Spleen (tissue), 11 donors: ENCODE results near the gene IL1RN. TPM values are rescaled to one million over a fixed set of nuclear protein-coding genes. Genes with fewer than 3 reads are reported as not detected.

Source experiments
- DNase-seq: peaks from one replicate; pipeline ENCODE4 v3.0.0-alpha.2; 2020
- H3K27ac ChIP-seq, 8 donors: fragments of 200-600 bp; sonication (generic) in 7 of 8; 1 replicate in 4 of 8; 2 replicates in 4 of 8; pipeline versions ENCODE4 v1.5.0 to v1.8.0; 2016 to 2021; ENCODE audit warnings: inconsistent platforms in 4 of 8, mild to moderate bottlenecking in 4 of 8, moderate library complexity in 1 of 8
- H3K27me3 ChIP-seq, 7 donors: fragments of 200-600 bp; sonication (generic) in 6 of 7; replicated peaks in 1 of 7; 1 replicate in 4 of 7; 2 replicates in 3 of 7; pipeline versions ENCODE4 v1.5.0 to v1.8.0; 2016 to 2021; ENCODE audit warnings: inconsistent platforms in 3 of 7, mild to moderate bottlenecking in 1 of 7
- H3K36me3 ChIP-seq, 6 donors: fragments of 200-600 bp; sonication (generic) in 5 of 6; 1 replicate in 4 of 6; 2 replicates in 2 of 6; pipeline versions ENCODE4 v1.5.0 to v1.8.0; 2016 to 2021; ENCODE audit warnings: inconsistent platforms in 2 of 6
- H3K4me1 ChIP-seq, 6 donors: fragments of 200-600 bp; sonication (generic) in 5 of 6; 1 replicate in 3 of 6; 2 replicates in 3 of 6; pipeline versions ENCODE4 v1.5.0 to v1.8.0; 2016 to 2021; ENCODE audit warnings: inconsistent platforms in 3 of 6
- H3K4me3 ChIP-seq, 8 donors: fragments of 200-600 bp; sonication (generic) in 7 of 8; 1 replicate in 4 of 8; 2 replicates in 4 of 8; pipeline versions ENCODE4 v1.5.0 to v1.8.0; 2016 to 2021; ENCODE audit warnings: inconsistent platforms in 4 of 8, mild to moderate bottlenecking in 4 of 8, moderate library complexity in 2 of 8
- H3K9me3 ChIP-seq, 8 donors: fragments of 200-600 bp; sonication (generic) in 7 of 8; 1 replicate in 4 of 8; 2 replicates in 4 of 8; pipeline versions ENCODE4 v1.5.0 to v1.8.0; 2016 to 2021; ENCODE audit warnings: inconsistent platforms in 4 of 8
- POLR2A ChIP-seq, 3 donors: fragments of 450-650 bp; IDR thresholded peaks; one replicate each; pipeline ENCODE4 v1.5.1; 2017; ENCODE audit warnings: antibody characterized with exemption in 3 of 3, mild to moderate bottlenecking in 1 of 3
- POLR2AphosphoS5 ChIP-seq, 3 donors: sonication (generic); formaldehyde crosslinking; IDR thresholded peaks; one replicate each; pipeline ENCODE4 v1.5.1; 2017; ENCODE audit warnings: antibody characterized with exemption in 3 of 3
- WGBS, 5 donors: extraction: QIAGEN DNeasy Blood & Tissue Kit in 3 of 5; methylation state at CpG; one replicate each; pipeline versions ENCODE4 v1.1.5 to v1.1.7; 2013 to 2018; 5-methylcytosine and 5-hydroxymethylcytosine counted together
- intact Hi-C: fragments of 100-400 bp; cut with DNase I; formaldehyde crosslinking; loops from one replicate; pipeline ENCODE4 v1.15.0; 2023; ENCODE audit warnings: low total_unique reads
- polyA plus RNA-seq, 3 donors: library from polyadenylated mRNA; stranded (reverse); fragments of 200-250 nt; gene quantifications; one replicate each; pipeline ENCODE4 v1.2.1, GENCODE V29; 2013
- total RNA-seq, 7 donors: library from RNA; depleted of rRNA in 3 of 7; stranded (reverse); fragments of >200 nt in 3 of 7; fragmentation: NEBNext Ultra II Directional in 4 of 7; extraction: Animal tissue kit (Norgen Biotek cat#: 25700) in 4 of 7; gene quantifications; one replicate each; pipeline versions ENCODE4 v1.1.0 to v1.2.1, GENCODE V29; 2016 to 2021
- TF ChIP-seq, protein P1 (sequence below), 11 experiments: fragments of 200-600 bp in 7 of 11; fragments of 450-650 bp in 4 of 11; sonication (generic) in 4 of 11; IDR thresholded peaks in 8 of 11; conservative IDR thresholded peaks in 3 of 11; 1 replicate in 7 of 11; 2 replicates in 4 of 11; pipeline versions ENCODE4 v1.4.0 to v1.8.0; 2016 to 2021; ENCODE audit warnings: antibody characterized with exemption in 11 of 11, inconsistent platforms in 4 of 11, mild to moderate bottlenecking in 1 of 11
- donor health status: healthy with polysubstance abuse.
- donor health status: DM: no; HTN: no; CAD: no; lungs with moderate emphysema.
- donor health status: DM: no; HTN: no; CAD: no.
- donor health status: Bipolar disorder and iron deficiency.
- donor health status: healthy.
- donor health status: DM: no; HTN: no; CAD: no.
- donor health status: DM: yes; HTN: yes; CAD: no.

The IL1RN gene
- total and polyA plus RNA-seq, 10 donors: 1.9 to 53.9 (median 12.0) TPM

DNA sequence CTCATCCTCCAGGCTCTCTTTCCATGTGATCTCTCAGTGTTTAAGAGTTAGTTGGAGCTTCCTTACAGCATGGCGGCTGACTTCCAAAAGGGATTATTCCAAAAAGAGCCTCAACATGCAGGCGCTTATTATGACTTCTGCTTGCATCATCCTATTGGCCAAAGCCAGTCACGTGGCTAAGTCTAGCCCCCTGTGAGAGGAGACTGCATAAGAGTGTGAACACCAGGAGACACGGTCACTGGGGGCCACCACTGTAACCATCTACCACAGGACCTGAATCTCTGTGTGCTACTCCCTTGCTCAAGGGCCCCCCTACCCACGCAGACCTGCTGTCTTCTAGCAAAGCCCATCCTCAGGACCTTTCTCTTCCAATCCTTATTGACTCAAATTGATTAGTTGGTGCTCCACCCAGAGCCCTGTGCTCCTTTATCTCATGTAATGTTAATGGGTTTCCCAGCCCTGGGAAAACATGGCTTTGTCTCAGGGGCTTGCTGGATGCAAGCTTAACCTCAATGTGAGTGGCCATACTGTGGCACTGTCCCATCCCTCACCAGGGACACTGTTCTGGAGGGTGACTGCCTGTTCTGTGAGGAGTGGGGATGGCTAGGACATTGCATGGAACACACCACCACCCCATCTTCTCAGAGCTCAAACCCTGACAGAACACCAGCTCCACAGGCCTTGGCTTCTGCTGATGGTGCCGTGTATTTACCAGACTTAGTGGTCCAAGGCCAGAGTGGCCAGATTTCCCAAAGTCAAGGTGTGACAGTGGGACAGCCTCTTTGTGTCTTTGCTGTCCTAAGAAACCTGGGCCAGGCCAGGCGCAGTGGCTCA, 4.2 kb downstream of the IL1RN start:
- peaks cover 0 to 18% (median 2%) of the 10 kb centered on the region in 6 donors for H3K4me1 ChIP-seq
- 81 to 94% (median 86%) methylated on average over 7 of the region's 7 CpGs for WGBS, 5 donors
- DNase-seq: no peak
- no peak overlapping the region for H3K27ac ChIP-seq
- H3K27me3 ChIP-seq: no peaks in the 10 kb centered on the region
- intact Hi-C loops: no loop called here
- no peaks in the 10 kb centered on the region for H3K9me3 ChIP-seq
- H3K36me3 ChIP-seq: peaks cover 0 to 49% (median 0%) of the 10 kb centered on the region in 6 donors
- H3K4me3 ChIP-seq: no peak overlapping the region
- TF ChIP-seq POLR2AphosphoS5 (IDR thresholded peaks at IDR 0.05) (no peak), POLR2A (IDR thresholded peaks at IDR 0.05) (no peak)
- TF ChIP-seq, protein P1, sequence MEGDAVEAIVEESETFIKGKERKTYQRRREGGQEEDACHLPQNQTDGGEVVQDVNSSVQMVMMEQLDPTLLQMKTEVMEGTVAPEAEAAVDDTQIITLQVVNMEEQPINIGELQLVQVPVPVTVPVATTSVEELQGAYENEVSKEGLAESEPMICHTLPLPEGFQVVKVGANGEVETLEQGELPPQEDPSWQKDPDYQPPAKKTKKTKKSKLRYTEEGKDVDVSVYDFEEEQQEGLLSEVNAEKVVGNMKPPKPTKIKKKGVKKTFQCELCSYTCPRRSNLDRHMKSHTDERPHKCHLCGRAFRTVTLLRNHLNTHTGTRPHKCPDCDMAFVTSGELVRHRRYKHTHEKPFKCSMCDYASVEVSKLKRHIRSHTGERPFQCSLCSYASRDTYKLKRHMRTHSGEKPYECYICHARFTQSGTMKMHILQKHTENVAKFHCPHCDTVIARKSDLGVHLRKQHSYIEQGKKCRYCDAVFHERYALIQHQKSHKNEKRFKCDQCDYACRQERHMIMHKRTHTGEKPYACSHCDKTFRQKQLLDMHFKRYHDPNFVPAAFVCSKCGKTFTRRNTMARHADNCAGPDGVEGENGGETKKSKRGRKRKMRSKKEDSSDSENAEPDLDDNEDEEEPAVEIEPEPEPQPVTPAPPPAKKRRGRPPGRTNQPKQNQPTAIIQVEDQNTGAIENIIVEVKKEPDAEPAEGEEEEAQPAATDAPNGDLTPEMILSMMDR (IDR thresholded peaks at IDR 0.05 in 8 of 11, conservative IDR thresholded peaks at IDR 0.05 in 3 of 11): no peak

DNA sequence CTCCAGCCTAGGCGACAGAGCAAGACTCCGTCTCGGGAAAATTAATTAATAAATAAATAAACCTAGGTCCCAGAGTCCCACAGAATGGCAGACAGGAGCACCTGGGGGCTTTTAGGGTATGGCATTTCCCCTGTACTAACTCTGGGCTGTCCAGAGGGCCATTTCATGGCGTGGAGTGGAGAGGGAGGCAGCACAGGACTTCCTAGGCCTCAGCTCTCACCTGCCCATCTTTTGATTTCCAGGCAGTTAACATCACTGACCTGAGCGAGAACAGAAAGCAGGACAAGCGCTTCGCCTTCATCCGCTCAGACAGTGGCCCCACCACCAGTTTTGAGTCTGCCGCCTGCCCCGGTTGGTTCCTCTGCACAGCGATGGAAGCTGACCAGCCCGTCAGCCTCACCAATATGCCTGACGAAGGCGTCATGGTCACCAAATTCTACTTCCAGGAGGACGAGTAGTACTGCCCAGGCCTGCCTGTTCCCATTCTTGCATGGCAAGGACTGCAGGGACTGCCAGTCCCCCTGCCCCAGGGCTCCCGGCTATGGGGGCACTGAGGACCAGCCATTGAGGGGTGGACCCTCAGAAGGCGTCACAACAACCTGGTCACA, 5.1 kb downstream of the IL1RN start:
- intact Hi-C loops: no loop called here
- DNase-seq: peak; percentile 56
- Histone ChIP-seq H3K4me1 (peaks cover 0 to 22% (median 0%) of the 10 kb centered on the region in 6 donors), H3K27me3 (no peaks in the 10 kb centered on the region), H3K9me3 (no peaks in the 10 kb centered on the region), H3K4me3 (no peak overlapping the region), H3K27ac (no peak overlapping the region), H3K36me3 (peaks cover 0 to 49% (median 0%) of the 10 kb centered on the region in 6 donors)
- WGBS, 5 donors: 87 to 94% (median 91%) methylated on average over 16 to 17 of the region's 17 CpGs
- TF ChIP-seq, protein P1 (IDR thresholded peaks at IDR 0.05 in 8 of 11, conservative IDR thresholded peaks at IDR 0.05 in 3 of 11): no peak
- TF ChIP-seq POLR2A (IDR thresholded peaks at IDR 0.05) (no peak), POLR2AphosphoS5 (IDR thresholded peaks at IDR 0.05) (no peak)

DNA sequence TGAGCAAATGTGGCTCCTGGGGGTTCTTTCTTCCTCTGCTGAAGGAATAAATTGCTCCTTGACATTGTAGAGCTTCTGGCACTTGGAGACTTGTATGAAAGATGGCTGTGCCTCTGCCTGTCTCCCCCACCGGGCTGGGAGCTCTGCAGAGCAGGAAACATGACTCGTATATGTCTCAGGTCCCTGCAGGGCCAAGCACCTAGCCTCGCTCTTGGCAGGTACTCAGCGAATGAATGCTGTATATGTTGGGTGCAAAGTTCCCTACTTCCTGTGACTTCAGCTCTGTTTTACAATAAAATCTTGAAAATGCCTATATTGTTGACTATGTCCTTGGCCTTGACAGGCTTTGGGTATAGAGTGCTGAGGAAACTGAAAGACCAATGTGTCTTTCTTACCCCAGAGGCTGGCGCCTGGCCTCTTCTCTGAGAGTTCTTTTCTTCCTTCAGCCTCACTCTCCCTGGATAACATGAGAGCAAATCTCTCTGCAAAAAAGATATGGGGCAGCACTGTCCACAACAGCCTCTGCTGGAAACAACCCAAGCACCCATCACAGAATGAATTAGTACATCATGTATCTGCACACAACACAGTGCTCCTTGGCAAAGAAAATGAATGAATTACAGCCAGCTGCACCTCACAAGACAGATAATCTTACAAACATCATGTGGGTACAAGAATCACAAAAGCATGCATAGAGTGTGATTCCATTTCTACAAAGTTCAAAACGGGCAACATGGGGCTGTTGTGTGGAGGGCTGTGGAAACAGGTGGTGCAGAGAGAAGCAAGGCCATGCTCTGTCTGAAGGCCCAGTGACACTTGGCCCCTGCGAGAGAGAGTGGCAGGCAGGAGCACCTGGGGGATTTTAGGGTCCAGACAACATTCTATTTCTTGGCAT, 6.6 kb downstream of the IL1RN start:
- TF ChIP-seq POLR2A (IDR thresholded peaks at IDR 0.05) (no peak), POLR2AphosphoS5 (IDR thresholded peaks at IDR 0.05) (no peak)
- TF ChIP-seq, protein P1 (IDR thresholded peaks at IDR 0.05 in 8 of 11, conservative IDR thresholded peaks at IDR 0.05 in 3 of 11): no peak
- Histone ChIP-seq H3K4me3 (no peak overlapping the region), H3K9me3 (no peaks in the 10 kb centered on the region), H3K36me3 (peaks cover 0 to 49% (median 0%) of the 10 kb centered on the region in 6 donors), H3K27ac (no peak overlapping the region), H3K4me1 (peaks cover 0 to 27% (median 8%) of the 10 kb centered on the region in 6 donors), H3K27me3 (no peaks in the 10 kb centered on the region)
- intact Hi-C loops: no loop called here
- DNase-seq: no peak
- 61 to 69% (median 65%) methylated on average over 7 of the region's 7 CpGs for WGBS, 5 donors
